GM21717 (cell line): Measurements from ENCODE around the gene NKAPL.
A peak's percentile ranks its signal among the peaks of the same experiment; 100 is the strongest.

Experiments
- ATAC-seq: cut with Tn5 transposase; IDR thresholded peaks from one replicate; pipeline ENCODE4 v1.9.1; 2021; ENCODE audit warnings: mild to moderate bottlenecking, moderate library complexity; ENCODE audit not compliant: unreplicated experiment

Gene NKAPL

DNA sequence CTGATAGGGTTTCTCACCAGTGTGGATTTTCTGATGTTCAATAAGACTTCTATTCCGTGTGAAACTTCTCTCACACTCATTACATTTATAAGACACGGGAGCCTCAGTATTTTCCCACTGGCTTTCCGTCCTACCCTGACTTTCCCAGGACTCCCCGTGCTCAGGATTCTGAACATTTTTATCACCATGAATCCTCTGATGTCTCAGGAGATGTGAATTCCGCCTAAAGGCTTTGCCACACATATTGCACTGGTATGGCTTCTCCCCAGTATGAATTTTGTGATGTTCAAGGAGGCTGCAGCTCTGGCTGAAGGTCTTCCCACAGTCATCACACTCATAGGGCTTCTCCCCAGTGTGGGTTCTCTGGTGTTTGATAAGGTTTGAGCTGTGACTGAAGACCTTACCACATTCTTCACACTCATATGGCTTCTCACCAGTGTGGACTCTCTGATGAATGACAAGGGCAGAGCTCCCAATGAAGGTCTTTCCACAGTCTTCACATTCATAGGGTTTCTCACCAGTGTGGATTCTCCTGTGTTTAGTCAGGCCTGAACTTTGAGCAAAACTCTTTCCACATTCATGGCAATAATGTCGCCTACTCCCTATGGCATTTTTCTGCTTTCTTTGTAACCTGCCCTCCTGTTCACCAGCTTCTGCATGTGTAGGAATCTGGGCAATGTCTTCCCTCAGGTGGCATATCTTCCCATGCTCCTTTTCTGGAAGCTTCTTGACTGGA lies 13.7 kb upstream of the NKAPL start:
- no peak for ATAC-seq

DNA sequence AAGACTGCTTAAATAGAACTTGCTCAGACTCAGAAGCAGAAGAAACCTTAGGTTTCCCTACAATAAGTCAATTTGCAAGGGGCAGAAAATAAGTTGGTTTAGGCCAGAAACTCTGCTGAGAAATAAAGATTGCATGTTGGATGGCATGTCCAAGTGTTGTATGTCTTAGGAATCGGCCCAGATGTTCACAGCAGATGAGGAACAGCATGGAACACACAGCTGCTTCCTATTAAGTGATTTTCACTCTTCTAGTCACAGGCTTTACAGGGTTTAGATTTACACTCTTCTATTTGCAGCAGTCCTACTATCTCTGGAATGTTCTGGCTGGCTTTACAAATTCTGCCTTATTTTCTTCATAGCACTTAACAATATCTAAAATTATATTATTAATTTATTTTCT lies 10.2 kb upstream of the NKAPL start:
- no peak for ATAC-seq

DNA sequence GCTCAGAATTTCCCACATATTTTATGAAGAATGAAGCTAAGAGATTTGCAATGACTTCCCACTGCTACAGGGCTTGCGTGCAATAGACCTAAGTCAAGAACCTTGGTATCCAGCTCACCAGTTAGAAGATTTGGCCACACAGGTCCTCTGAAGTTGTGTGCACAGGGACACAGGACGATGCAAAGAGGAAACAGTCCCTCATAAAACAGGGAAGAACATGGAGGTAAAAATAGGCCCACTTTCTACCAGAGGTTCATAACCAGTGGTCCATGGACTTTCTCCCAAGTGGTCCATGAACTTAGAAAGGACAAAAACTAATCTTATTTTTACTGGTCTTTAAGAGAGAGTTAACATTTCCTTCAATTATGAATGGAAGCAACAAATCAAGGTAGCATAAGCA lies 8.3 kb upstream of the NKAPL start:
- ATAC-seq = no peak

DNA sequence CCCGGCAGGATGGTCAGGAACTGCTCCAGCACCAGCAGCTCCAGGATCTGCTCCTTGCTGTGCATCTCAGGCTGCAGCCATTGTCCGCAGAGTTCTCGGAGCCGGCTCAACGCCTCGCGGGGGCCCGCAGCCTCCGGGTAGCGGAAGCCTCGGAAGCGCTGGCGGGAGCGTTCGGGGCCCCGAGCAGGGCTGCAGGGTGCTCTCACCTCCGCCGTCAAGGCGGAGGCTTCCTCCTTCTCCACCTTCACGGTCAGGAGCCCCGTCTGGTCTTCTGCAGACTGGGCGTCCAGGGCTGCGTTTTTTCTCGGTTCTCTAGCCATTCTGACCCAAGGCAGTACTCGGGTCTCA lies 7.5 kb upstream of the NKAPL start:
- ATAC-seq = peak; percentile 47

DNA sequence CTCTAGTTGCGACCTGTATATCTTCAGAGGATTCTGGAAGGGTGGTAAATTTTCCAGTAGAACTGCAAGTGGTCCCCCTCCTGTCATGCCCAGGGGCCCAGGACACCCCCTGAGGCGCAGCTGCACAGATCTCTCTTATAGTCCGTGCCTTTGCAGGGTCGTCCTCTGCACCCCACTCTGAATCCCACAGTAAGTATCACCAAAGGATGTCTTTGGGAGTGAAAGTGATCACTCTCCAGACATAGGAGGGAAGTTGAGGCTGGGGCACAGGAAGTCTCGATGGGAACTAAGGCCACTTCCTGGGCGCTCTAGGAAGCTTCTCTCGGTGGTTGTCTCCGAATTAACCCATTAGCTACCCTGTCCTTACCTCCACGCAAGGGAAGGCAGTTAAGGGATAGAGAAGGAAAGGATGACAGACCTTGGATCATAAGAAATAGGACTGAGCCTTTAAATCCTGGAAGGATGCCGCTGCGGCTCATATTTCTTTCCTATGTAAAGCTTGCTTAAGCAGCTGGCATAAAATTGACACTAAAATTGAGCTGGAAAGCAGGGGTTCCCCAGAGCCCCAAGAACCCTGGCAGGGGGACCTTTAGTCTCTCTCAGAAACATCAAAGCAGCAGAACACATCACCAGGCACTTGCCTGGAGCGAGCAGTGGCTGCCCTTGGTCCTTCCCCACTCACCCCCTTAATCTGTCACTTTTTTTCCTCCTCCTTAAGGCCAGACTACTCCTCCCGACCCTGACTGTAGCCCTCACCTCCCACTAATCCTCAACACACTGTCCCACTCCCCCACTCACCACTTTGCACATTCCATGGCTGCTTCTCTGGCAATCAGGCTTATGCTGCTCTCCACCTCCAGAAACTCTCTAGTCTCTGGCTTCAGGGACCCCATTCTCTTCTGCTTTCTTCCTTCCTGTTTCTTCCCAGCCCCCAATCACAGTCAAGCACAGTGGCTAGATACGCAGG lies 6.8 kb upstream of the NKAPL start, which contains the start of gene ZKSCAN4:
TSS of gene ZKSCAN4 (minus strand) at position 261 of the 967 bp plus-strand sequence. CDS start 289 bp downstream, outside the sequence.
- ATAC-seq = peak; percentile 74

DNA sequence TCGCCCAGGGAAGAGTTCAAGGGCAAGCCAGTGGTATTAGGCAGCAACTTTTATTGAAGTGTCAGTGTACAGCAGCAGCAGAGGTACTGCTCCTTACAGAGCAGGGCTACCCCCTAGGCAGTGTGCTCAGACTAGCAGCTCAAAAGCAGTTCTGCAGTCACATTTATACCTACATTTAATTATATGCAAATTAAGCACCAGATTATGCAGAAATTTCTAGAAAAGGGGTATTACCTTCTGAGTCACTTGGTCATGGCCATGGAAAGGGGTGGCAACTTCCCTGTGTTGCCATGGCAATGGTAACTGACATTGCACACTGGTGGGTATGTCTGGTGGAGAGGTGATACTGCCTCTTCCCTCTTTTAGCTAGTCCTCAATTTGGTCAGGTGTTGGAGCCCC lies 5.0 kb upstream of the NKAPL start:
- ATAC-seq = no peak

DNA sequence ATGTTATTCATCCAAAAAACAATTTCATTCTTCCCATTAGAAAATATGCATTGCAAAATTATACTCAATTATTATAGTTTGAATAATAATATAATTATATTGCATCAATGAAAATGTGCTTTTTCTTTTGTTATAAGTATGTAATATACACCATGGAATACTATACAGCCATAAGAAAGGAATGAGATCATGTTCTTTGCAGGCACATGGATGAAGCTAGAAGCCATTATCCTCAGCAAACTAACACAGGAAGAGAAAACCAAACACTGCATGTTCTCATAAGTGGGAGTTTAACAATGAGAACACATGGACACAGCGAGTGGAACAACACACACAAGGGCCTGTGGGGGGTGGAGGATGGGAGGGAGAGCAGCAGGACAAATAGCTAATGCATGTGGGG lies 2.1 kb upstream of the NKAPL start:
- ATAC-seq = no peak

DNA sequence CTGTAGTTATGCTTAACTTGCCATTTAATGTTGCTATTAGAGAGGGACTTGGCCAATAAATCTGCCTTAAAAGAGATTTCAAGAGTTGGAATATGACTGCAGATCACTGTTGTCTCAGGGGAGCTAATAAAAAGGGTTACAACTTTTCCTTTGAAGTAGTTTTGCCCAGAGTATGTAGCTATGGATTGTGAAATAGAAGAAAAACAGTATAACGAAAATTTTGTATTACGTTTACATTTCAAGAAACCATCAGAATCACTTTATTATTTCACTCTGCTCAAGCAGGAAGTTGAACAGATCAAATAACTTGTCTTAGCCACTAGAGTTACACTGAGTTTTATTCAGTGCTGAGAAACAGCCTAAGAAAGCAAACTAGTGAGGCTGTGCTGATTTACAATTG lies 4.8 kb downstream of the NKAPL start:
- ATAC-seq = no peak

DNA sequence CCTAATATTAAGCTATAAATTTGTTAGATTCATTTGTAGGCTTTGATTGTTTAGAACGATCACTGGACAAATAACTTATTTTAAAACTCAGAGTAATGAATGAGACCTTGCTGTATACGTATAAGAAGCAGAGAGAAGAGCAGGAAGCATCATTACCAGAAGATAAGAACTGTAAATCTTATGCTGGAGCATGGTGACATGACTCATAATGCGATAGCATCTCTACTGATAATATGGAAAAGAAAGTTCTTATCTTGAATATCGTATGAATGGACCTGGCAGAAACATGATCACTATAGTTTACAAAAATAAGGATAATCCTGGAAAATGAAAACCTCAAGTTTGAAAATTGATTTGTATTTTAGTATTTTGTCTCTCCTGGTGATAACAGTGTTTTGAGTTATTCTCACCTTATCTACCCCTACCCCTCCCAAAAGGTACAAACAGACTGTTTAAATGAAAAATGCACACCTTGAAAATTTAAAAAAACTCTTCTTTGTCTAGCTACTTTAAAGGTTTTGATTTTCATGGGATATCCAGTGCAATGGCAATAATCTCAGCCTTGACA lies 5.8 kb downstream of the NKAPL start:
- no peak for ATAC-seq

DNA sequence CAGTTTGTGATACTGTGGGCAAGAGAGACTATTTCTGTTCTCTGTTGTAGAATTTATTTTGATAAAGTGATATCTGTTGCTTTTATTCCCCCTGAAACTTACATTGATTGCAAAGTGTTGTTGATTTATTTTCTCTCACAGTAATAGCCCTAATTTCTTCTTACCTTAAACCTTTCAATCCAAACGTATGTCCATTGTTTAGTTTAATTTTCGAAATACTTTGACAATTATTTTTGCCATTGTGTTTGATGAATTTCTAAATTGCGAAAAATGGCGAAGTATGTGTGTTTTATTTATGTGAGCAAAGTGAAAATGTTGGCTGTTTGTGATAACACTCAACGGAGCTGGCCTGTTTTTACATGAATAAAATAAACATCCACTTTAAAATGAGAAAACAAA lies 7.5 kb downstream of the NKAPL start:
- no peak for ATAC-seq

DNA sequence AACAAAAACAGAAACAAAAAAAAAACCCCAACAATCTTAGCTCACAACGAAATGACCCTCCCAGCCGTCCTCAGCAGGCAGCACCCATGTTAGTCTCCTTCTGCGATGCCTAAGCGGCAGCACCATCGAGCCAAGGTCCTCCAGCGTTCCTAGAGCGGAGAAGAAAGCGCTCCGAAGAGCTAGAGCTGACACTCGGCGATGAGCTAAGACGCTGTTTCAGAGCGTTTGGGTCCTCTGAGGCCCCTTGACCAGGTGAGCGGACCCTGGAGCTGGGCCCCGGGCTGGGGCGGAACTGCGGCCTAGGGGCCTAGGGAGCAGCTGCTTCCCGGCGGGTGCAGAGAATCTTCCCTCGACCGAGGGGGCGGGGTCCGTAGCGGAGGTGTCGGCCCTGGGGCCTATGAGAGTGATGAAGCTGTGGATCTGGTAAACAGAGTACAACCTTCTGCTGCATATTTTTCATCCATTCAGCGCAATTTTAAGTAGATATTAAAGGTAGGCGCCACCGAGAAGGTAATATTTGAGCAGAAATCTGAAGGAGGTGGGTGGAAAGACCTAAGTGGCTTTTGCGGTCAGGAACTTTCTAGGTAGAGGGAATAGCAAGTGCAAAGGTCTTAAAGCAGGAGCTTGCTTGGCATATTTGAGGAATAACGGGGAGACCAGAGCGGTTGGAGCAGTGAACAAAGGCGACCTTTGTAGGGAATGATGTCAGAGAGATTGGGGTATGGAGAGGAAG lies 8.0 kb downstream of the NKAPL start, which contains the start of gene ZSCAN26:
TSS of gene ZSCAN26 (plus strand) at position 182 of the 733 bp plus-strand sequence. CDS start 4,777 bp downstream, outside the sequence.
- ATAC-seq = peak; percentile 93

DNA sequence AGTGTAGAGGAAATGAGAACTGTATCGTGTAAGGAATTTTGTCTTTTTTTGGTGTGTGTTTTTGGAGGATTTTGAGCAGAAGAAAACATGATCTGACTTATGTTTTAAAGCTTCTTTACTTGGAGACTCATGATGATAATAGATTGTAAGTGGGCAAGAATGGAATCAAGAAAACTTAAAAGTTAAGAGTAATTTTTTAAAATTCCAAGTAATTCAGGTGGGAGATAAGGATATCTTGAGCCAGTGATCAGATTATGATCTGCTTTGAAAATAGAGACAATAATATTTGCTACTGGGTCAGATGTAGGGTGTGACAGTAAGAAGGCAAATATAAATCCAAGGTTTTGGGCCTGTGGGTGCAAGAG lies 8.6 kb downstream of the NKAPL start:
- no peak for ATAC-seq

DNA sequence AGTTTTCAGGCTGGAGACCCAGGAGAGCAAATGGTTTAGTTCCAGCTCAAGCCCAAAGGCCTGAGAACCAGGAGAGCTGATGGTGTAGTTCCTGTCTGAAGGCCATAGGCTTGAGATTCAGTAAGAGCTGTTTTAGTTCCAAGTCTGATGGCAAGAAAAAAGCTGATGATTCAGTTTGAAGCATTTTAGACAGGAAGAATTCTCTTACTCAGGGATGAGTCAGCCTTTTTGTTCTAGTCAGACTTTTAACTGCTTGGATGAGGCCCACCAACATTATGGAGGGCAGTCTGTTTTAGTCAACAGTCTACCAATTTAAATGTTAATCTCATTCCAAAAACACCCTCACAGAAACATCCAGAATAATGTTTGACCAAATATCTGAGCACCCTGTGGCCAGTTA lies 10.4 kb downstream of the NKAPL start:
- no peak for ATAC-seq

DNA sequence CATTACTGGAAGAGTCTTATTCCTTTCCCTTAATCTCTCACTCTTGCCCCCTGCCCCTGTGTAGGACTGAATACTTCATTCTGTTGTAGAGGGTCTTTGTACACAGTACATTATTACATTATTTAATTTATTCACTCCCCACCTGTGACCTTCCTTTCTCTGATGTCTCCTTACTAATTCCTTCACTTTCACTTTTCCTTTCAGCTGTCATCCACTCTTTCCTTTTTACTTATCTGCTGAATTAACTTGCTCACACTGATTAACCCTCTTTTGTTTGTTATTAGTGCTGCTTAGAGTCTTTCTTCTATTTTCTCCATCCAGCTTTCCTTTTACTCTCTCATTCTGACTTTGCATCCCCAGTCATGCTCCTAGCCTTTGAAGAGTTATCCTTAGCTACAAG lies 15.8 kb downstream of the NKAPL start:
- no peak for ATAC-seq

DNA sequence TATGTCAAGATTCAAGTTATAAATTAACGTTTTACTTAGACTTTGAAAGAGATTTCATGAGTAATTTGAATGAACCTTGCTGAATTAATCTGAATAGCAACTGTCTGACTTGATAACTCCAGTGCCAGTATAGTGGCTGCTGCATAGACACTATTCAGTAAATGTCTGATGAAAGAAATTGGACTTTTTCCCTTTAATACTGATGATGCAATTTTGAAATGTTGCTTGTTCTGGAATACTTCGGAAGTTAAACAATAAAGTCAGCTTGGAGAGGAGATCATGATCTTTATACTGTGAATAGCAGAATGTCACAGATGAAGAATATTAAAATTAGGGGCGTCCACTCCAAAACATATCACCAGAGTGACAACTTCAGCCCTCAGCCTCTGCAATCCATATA lies 18.6 kb downstream of the NKAPL start:
- ATAC-seq = no peak

DNA sequence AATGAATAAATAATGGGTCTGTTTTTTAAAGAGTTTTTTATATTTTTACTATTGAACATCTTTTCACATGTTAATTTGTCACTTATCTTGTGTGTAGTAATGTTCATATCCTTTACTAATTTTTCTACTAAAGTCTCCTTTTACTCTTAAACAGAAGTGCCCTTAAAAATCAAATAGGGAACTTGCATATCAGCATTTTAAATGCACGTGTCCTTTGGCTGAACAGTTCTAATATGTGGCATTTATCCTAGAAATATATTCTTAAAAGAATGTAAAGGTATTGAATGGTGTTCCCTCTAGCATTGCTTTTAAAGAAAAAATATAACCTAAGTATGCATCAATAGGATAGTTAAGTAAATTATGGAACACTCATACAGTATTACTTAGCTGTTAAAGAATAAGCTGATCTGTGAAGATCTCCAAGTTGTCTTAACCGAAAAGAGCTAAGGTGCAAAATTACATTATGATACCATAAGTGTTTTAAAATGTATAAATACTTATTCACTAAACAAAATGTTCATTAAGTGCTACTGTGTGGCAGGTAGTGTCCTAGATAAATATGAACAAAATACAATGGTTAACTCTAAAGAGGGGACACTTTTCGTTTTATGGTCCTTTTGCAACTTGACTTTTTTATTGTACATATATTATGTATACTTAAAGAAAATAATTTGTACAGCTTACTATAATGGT lies 21.6 kb downstream of the NKAPL start:
- no peak for ATAC-seq

DNA sequence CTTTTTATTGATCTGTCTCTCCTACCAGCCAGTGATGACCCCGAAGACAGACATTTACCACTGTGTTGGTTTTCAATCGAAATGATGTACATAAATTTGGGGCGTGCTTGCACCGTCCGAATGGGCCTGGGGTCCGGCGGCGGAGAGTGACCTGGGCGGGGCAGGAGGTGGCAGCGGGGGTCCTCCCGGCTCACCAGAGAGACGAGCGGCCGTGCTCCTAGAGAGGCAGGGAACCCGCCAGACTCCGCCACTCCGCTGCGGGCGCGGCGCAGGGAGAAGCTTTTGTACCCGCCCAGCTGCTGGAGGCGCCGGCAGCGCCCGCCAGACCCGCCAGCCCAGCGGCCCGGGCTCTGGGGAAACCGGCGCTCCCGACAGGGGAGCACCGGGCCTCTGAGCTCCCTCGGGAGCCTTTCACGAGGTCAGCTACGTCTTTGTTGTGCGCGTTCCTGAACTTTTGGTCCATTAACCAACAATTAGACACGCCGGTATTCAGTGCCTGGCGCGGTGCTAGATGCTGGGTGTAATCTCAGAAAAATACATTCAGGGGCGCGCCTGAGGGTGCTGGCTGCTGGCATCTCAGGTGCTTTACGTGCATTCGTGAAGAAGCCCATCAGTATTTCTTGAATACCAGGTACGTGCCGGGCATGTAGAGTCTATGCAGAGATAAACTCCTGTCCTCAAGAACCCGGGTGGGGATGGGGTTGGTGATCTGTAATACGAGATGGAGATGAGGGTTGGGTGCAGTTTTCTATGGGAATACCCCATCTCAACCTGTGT lies 22.4 kb downstream of the NKAPL start, which contains the start of gene PGBD1:
TSS of gene PGBD1 (plus strand) at position 285 of the 777 bp plus-strand sequence. CDS start 2,242 bp downstream, outside the sequence.
- peak; percentile 75 for ATAC-seq

DNA sequence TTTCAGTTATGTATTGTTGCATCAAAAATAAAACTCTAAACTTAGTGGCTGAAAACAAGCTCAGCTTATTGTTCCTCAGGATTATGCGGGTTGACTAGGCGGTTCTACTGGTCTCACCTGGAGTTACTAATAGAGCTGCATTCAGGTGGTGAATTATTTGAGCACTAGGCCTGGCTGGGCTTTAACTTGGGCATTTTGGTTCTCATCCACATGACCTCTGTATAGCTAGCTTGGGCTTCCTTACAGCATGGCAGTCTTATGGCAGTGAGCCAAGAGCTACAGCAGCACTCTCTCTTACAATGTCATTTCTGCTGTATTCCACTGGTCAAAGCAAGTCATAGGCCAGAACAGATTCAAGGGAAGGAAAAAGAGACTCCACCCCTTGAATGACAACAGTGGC lies 23.8 kb downstream of the NKAPL start:
- no peak for ATAC-seq

DNA sequence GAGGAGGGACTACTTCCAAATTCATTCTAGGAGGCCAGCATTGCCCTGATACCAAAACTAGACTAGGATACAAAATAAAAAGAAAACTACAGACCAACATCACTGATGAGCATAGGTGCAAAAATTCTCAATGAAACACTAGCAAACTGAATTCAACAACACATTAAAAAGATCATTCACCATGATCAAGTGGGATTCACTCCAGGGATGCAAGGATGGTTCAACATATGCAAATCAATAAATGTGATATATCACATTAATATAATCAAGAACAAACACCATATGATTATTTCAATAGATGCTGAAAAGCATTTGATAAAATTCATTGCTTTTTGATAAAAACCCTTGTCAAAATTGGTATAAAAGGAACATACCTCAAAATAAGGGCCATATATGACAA lies 32.5 kb downstream of the NKAPL start:
- no peak for ATAC-seq
